Hepatocyte (in vitro differentiated cells): Measurements from ENCODE around the gene COTL1. TPM values are rescaled to one million over a fixed set of nuclear protein-coding genes. Genes with fewer than 3 reads are reported as not detected.

Experiments used
- DNase-seq: peaks from one replicate; pipeline ENCODE4 v3.0.0-alpha.2; 2016; ENCODE audit warnings: low spot score
- H2AFZ ChIP-seq: fragments of 200-600 bp; sonication (generic); 2 replicates; pipeline ENCODE4 v1.6.0; 2016; ENCODE audit warnings: antibody characterized with exemption, mild to moderate bottlenecking
- H3K27ac ChIP-seq: fragments of 200-600 bp; sonication (generic); 2 replicates; pipeline ENCODE4 v1.5.1; 2016; ENCODE audit warnings: mild to moderate bottlenecking
- H3K27me3 ChIP-seq: fragments of 200-600 bp; sonication (generic); 2 replicates; pipeline ENCODE4 v1.6.1; 2016
- H3K36me3 ChIP-seq: fragments of 200-600 bp; sonication (generic); replicated peaks from 2 replicates; pipeline ENCODE4 v1.5.1; 2016; ENCODE audit warnings: low read depth; ENCODE audit not compliant: insufficient read depth
- H3K4me1 ChIP-seq: fragments of 200-600 bp; sonication (generic); 2 replicates; pipeline ENCODE4 v1.5.1; 2016; ENCODE audit warnings: mild to moderate bottlenecking, moderate library complexity; ENCODE audit not compliant: insufficient read depth
- H3K4me2 ChIP-seq: fragments of 200-600 bp; sonication (generic); 2 replicates; pipeline ENCODE4 v1.6.0; 2016
- H3K4me3 ChIP-seq: fragments of 200-600 bp; sonication (generic); 2 replicates; pipeline ENCODE4 v1.5.1; 2016; ENCODE audit warnings: mild to moderate bottlenecking
- H3K79me2 ChIP-seq: fragments of 200-600 bp; sonication (generic); 2 replicates; pipeline ENCODE4 v1.6.0; 2017; ENCODE audit warnings: mild to moderate bottlenecking
- H3K9me2 ChIP-seq: fragments of 200-600 bp; sonication (generic); replicated peaks from 2 replicates; pipeline ENCODE4 v1.6.0; 2017; ENCODE audit warnings: mild to moderate bottlenecking; ENCODE audit not compliant: insufficient read depth
- H3K9me3 ChIP-seq: fragments of 200-600 bp; sonication (generic); 2 replicates; pipeline ENCODE4 v1.5.1; 2016; ENCODE audit warnings: low read depth, mild to moderate bottlenecking
- H4K20me1 ChIP-seq: fragments of 200-600 bp; sonication (generic); 2 replicates; pipeline ENCODE4 v1.6.0; 2016; ENCODE audit warnings: mild to moderate bottlenecking; ENCODE audit not compliant: insufficient read depth, poor library complexity, severe bottlenecking
- CTCF ChIP-seq: fragments of 200-600 bp; sonication (generic); IDR thresholded peaks from 2 replicates; pipeline ENCODE4 v1.5.1; 2016; ENCODE audit warnings: antibody characterized with exemption, mild to moderate bottlenecking; ENCODE audit not compliant: poor library complexity
- EZH2 ChIP-seq: fragments of 200-600 bp; sonication (generic); IDR thresholded peaks from 2 replicates; pipeline ENCODE4 v1.6.1; 2016; ENCODE audit warnings: antibody characterized with exemption, mild to moderate bottlenecking, borderline replicate concordance
- EZH2phosphoT487 ChIP-seq: fragments of 200-600 bp; sonication (generic); IDR thresholded peaks from one replicate; pipeline ENCODE4 v1.6.1; 2018; ENCODE audit warnings: antibody characterized with exemption, mild to moderate bottlenecking, low read depth, moderate library complexity; ENCODE audit not compliant: unreplicated experiment, severe bottlenecking
- WGBS: methylation state at CpG from one replicate; pipeline ENCODE4 v1.1.6; 2016; ENCODE audit warnings: low lambda C conversion rate; ENCODE audit errors: missing lambda C conversion rate; 5-methylcytosine and 5-hydroxymethylcytosine counted together
- polyA plus RNA-seq: library from polyadenylated mRNA; unstranded; fragments of >200 nt; fragmentation: Nextera tagmentation; extraction: Ambion mirVana; gene quantifications from 2 replicates; pipeline ENCODE4 v1.2.1, GENCODE V29; 2016
- total RNA-seq: library from RNA; depleted of rRNA; stranded (reverse); fragments of >200 nt; gene quantifications from 2 replicates; pipeline ENCODE4 v1.2.3, GENCODE V29; 2014

Gene COTL1
- total and polyA plus RNA-seq, 2 experiments from 2014 or later, result 30.1 to 104 TPM

GRCh38 chr16:84572096-84572495 lies 45.8 kb downstream of the COTL1 start:
- no peak overlapping the region for H3K4me2 ChIP-seq
- no peak for TF ChIP-seq CTCF
- no peak for TF ChIP-seq EZH2
- no peak for TF ChIP-seq EZH2phosphoT487
- 87% methylated on average over 5 of the region's 5 CpGs for WGBS
- H3K36me3 ChIP-seq, result no peaks in the 10 kb centered on the region
- no peak overlapping the region for H3K27ac ChIP-seq
- no peaks in the 10 kb centered on the region for H3K9me2 ChIP-seq
- no peaks in the 10 kb centered on the region for H3K79me2 ChIP-seq
- H3K9me3 ChIP-seq, result no peaks in the 10 kb centered on the region
- H3K27me3 ChIP-seq, result no peaks in the 10 kb centered on the region
- no peaks in the 10 kb centered on the region for H4K20me1 ChIP-seq
- no peak for DNase-seq
- H3K4me1 ChIP-seq, result peaks cover 7% of the 10 kb centered on the region
- H3K4me3 ChIP-seq, result no peak overlapping the region
- no peak overlapping the region for H2AFZ ChIP-seq

GRCh38 chr16:84571506-84571905 lies 46.4 kb downstream of the COTL1 start:
- Histone ChIP-seq H3K27ac (no peak overlapping the region), H3K79me2 (no peaks in the 10 kb centered on the region), H4K20me1 (no peaks in the 10 kb centered on the region), H3K36me3 (no peaks in the 10 kb centered on the region), H3K9me3 (no peaks in the 10 kb centered on the region), H3K4me1 (peaks cover 7% of the 10 kb centered on the region), H3K4me2 (no peak overlapping the region), H3K27me3 (no peaks in the 10 kb centered on the region), H3K4me3 (no peak overlapping the region), H3K9me2 (no peaks in the 10 kb centered on the region), H2AFZ (no peak overlapping the region)
- no peak for TF ChIP-seq EZH2
- no peak for TF ChIP-seq EZH2phosphoT487
- no peak for TF ChIP-seq CTCF
- WGBS, result 97% methylated on average over 13 of the region's 13 CpGs
- DNase-seq, result no peak

GRCh38 chr16:84570739-84571403 lies 47.0 kb downstream of the COTL1 start:
- no peak overlapping the region for H3K4me3 ChIP-seq
- H3K4me1 ChIP-seq, result peaks cover 7% of the 10 kb centered on the region
- H3K27ac ChIP-seq, result no peak overlapping the region
- no peaks in the 10 kb centered on the region for H3K27me3 ChIP-seq
- no peaks in the 10 kb centered on the region for H3K9me2 ChIP-seq
- no peak overlapping the region for H2AFZ ChIP-seq
- no peak overlapping the region for H3K4me2 ChIP-seq
- no peaks in the 10 kb centered on the region for H3K79me2 ChIP-seq
- no peaks in the 10 kb centered on the region for H3K36me3 ChIP-seq
- no peak for DNase-seq
- WGBS, result 97% methylated on average over 14 of the region's 14 CpGs
- no peaks in the 10 kb centered on the region for H3K9me3 ChIP-seq
- no peak for TF ChIP-seq CTCF
- TF ChIP-seq EZH2, result no peak
- TF ChIP-seq EZH2phosphoT487, result no peak
- no peaks in the 10 kb centered on the region for H4K20me1 ChIP-seq
